BLaER1 treated with 17β-estradiol and CSF1 and Interleukin-3, amounts not matched to agents 10 nM and 100 nM (cell line): Measurements from ENCODE around the gene ANKH.

Experiments
- H3K27ac ChIP-seq, 11 experiments: shearing (Covaris generic); formaldehyde crosslinking; 2 replicates each; pipeline ENCODE4 v1.8.1; 2022
- H3K27me3 ChIP-seq, 11 experiments: shearing (Covaris generic); formaldehyde crosslinking; 2 replicates each; pipeline ENCODE4 v1.8.1; 2022
- H3K36me3 ChIP-seq, 11 experiments: shearing (Covaris generic); formaldehyde crosslinking; 2 replicates each; pipeline ENCODE4 v1.8.1; 2022
- H3K4me1 ChIP-seq, 10 experiments: shearing (Covaris generic); formaldehyde crosslinking; 2 replicates each; pipeline ENCODE4 v1.8.1; 2022
- H3K4me2 ChIP-seq, 11 experiments: shearing (Covaris generic); formaldehyde crosslinking; 2 replicates each; pipeline ENCODE4 v1.8.1; 2022
- H3K4me3 ChIP-seq, 10 experiments: shearing (Covaris generic); formaldehyde crosslinking; 2 replicates each; pipeline ENCODE4 v1.8.1; 2022
- H3K9ac ChIP-seq, 11 experiments: shearing (Covaris generic); formaldehyde crosslinking; 2 replicates each; pipeline ENCODE4 v1.8.1; 2022
- H3K9me3 ChIP-seq, 11 experiments: shearing (Covaris generic); formaldehyde crosslinking; replicated peaks in 1 of 11; 2 replicates each; pipeline ENCODE4 v1.8.1; 2022
- H4K20me1 ChIP-seq, 11 experiments: shearing (Covaris generic); formaldehyde crosslinking; 2 replicates each; pipeline ENCODE4 v1.8.1; 2022
- Cebpa-rat ChIP-seq, 11 experiments: shearing (Covaris generic); IDR thresholded peaks; 2 replicates each; pipeline ENCODE4 v1.8.1; 2022

The ANKH gene

DNA sequence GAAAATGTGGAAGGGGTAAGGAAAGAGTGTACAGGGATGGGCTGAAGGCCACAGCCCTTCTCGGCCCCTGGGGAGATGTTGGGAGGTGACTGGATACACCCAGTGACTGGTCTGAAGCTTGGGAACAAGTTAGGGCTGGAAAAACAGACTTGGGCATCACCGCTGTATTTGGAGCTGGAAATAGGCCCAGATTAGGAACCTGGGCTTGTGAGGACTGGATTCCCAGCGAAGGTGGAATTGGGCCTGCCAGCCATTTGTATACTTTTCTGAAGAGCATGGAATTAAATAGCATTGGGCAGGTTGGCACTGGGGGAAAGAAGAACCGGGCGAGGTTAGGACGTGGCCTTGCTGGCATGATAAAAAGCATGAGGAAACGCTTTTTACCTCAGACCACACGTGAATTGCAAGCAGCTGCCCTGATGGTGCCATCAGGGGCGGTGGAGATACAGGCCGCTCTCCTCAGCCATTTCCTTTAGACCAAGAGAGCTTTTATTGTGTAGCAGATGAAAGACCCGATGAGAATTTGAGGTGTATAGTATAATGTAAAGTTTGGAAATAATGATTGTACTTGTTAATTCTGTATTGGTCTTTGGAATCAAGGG, 169.2 kb downstream of the ANKH start:
- H3K27me3 ChIP-seq = no peaks in the 10 kb centered on the region
- 0 out of 22 replicates have a peak overlapping the region, but pooled peaks of 1 of the 11 experiments have one; percentile 11 for H3K27ac ChIP-seq
- H3K4me2 ChIP-seq = no peak overlapping the region
- no peaks in the 10 kb centered on the region for H3K9me3 ChIP-seq
- H4K20me1 ChIP-seq = peaks cover 0 to 44% (median 16%) of the 10 kb centered on the region in 11 experiments; a peak in 11 of 22 replicates
- H3K9ac ChIP-seq = no peak overlapping the region
- H3K36me3 ChIP-seq = peaks cover 40 to 92% (median 82%) of the 10 kb centered on the region in 11 experiments
- no peak overlapping the region for H3K4me3 ChIP-seq
- peaks cover 28 to 52% (median 31%) of the 10 kb centered on the region in 10 experiments for H3K4me1 ChIP-seq
- TF ChIP-seq Cebpa-rat (IDR thresholded peaks at IDR 0.05) = no peak

DNA sequence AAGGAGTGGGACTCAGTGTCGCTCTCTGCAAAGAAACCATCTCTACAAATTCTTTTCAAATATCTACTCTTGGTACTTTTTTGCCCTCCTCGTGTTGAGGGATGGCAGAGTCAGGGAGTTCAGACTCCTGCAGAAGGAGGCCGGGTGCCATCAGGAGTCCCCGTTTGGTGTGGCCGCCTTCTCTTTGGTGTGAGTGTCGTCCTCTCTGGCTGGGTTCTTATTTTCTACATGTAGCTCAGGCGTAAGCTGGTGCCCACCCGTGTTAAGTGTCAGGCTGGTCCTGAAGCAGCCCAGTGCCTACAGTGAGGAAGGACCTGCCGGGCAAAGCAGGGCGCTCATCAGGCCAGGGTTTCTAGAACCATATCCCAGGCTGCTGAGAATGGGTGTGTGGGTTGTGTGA, 170.0 kb downstream of the ANKH start:
- no peaks in the 10 kb centered on the region for H3K9me3 ChIP-seq
- no peak overlapping the region; a peak in 1 of 22 replicates for H3K27ac ChIP-seq
- H3K36me3 ChIP-seq = peaks cover 48 to 93% (median 82%) of the 10 kb centered on the region in 11 experiments
- H3K4me1 ChIP-seq = peaks cover 21 to 44% (median 24%) of the 10 kb centered on the region in 10 experiments
- H3K27me3 ChIP-seq = no peaks in the 10 kb centered on the region
- H3K4me2 ChIP-seq = peak overlapping the region in 7 of 11 experiments; percentile 17 to 68 (median 47); a peak in 12 of 22 replicates
- H3K4me3 ChIP-seq = no peak overlapping the region
- no peak overlapping the region for H3K9ac ChIP-seq
- no peak for TF ChIP-seq Cebpa-rat (IDR thresholded peaks at IDR 0.05)
- peaks cover 0 to 41% (median 16%) of the 10 kb centered on the region in 11 experiments; a peak in 11 of 22 replicates for H4K20me1 ChIP-seq

DNA sequence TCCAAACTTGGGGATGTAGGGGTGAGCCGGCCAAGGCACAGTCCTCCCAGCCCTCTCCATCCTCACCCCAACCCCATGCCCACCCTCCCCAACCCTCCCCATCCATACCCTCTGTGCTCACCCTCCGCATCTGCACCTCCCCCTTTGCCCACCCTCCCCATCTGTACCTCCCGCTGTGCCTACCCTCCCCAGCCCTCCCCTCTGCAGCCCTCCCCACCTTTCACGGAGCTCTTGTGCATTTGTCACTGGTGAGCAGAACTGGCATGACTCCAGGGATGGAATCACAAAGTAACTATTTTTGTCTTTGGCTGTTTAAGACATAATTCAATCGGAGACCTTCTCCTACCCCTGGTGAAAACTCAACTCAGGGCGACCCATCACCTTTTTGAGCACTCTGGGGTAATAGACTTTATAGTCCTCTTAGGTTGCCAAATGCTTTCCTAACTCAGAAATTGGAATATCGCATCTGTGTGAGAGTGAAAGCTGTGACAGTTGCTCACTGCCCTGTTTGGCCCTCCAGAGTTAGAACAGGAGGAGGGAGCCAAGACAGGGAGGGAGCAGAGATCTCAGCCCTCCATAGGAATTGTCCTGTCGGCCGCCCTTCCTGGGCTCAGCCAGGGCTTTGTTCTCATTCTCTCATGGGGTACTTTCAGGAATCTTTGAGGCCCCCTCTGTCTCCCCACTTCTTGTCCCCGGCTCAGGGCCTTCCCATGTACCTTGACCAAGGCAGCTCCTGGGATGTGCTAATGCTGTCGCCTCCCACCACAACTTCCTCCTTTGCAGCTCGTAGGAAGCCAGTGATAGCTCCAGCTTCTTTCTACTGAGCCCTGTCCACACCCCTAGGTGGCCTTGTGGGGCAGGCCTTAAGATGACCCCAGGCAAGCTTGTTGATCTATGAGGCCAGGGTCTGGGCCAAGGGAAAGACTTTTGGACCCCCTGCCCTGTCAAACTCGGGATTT, 170.8 kb downstream of the ANKH start:
- no peak for TF ChIP-seq Cebpa-rat (IDR thresholded peaks at IDR 0.05)
- Histone ChIP-seq H3K4me3 (no peak overlapping the region), H3K4me1 (peaks cover 13 to 42% (median 16%) of the 10 kb centered on the region in 10 experiments), H3K9ac (no peak overlapping the region), H3K27me3 (no peaks in the 10 kb centered on the region), H3K36me3 (peaks cover 54 to 96% (median 89%) of the 10 kb centered on the region in 11 experiments), H3K27ac (peak overlapping the region in 2 of 11 experiments; percentile 5 to 6; a peak in 2 of 22 replicates), H4K20me1 (peaks cover 0 to 49% (median 19%) of the 10 kb centered on the region in 11 experiments; a peak in 11 of 22 replicates), H3K9me3 (no peaks in the 10 kb centered on the region), H3K4me2 (peak overlapping the region in 9 of 11 experiments; percentile 17 to 68 (median 38); a peak in 14 of 22 replicates)

DNA sequence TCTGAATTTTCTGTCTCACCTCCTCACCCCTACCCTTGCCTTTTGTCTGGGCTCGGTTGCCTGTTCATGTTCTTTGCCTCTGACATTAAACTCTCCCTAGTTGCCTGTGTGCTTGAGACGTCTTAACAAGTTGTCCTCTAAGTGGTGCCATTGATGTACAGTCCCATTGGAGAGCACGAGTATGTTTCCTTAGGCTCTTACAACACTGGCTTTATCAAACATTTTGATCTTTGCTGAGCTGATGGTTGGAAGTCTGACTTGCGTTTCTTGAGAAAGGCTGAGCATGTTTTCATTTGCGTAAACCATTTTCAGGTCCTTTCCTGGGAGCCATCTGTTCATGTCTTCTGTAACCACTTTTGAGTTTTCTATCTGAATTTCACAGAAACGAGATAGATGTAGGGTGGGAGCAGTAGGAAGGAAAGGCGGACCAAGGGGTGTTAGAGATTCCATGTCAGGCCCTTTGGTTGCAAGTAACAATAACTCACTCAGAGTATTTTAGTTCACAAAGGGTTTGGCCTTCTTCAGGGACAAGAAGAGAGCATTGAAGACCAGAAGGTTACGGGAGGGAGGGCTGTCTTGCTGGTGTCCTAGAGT, 171.7 kb downstream of the ANKH start:
- TF ChIP-seq Cebpa-rat (IDR thresholded peaks at IDR 0.05) = no peak
- H3K36me3 ChIP-seq = peaks cover 55 to 96% (median 89%) of the 10 kb centered on the region in 11 experiments

DNA sequence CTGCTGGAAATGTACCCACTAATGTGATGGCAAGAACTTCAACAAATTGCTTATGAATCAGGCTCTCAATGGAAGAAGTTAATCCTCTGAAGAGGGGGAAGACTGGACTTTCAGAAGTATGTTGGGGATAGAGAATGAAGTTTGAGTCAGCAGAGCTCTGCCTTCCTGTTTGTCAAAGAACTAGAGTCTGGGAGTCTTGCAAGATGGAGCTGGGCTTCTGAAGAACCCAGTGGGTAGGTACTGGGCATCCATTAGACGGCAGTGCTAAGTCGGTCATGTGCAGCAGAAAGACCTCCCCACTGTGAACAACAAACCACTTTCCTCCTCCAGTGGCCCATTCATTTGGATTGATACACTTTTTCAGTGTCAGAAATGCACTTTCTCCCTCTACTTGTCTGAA, 172.4 kb downstream of the ANKH start:
- H3K36me3 ChIP-seq = peaks cover 63 to 97% (median 91%) of the 10 kb centered on the region in 11 experiments
- no peak overlapping the region for H3K9ac ChIP-seq
- H3K9me3 ChIP-seq = no peaks in the 10 kb centered on the region
- no peaks in the 10 kb centered on the region for H3K27me3 ChIP-seq
- no peak for TF ChIP-seq Cebpa-rat (IDR thresholded peaks at IDR 0.05)
- no peak overlapping the region for H3K4me2 ChIP-seq
- peaks cover 6 to 32% (median 10%) of the 10 kb centered on the region in 10 experiments; a peak in 17 of 20 replicates for H3K4me1 ChIP-seq
- no peak overlapping the region for H3K4me3 ChIP-seq
- H4K20me1 ChIP-seq = peaks cover 0 to 59% (median 18%) of the 10 kb centered on the region in 11 experiments; a peak in 12 of 22 replicates
- no peak overlapping the region for H3K27ac ChIP-seq

More for the DNA sequence above, 171.7 kb downstream of the ANKH start:
- Histone ChIP-seq H3K27me3 (no peaks in the 10 kb centered on the region), H3K4me3 (no peak overlapping the region), H3K9me3 (no peaks in the 10 kb centered on the region), H3K4me1 (peaks cover 6 to 37% (median 10%) of the 10 kb centered on the region in 10 experiments; a peak in 17 of 20 replicates), H4K20me1 (peaks cover 0 to 58% (median 19%) of the 10 kb centered on the region in 11 experiments; a peak in 12 of 22 replicates), H3K9ac (no peak overlapping the region), H3K27ac (no peak overlapping the region), H3K4me2 (no peak overlapping the region)

DNA sequence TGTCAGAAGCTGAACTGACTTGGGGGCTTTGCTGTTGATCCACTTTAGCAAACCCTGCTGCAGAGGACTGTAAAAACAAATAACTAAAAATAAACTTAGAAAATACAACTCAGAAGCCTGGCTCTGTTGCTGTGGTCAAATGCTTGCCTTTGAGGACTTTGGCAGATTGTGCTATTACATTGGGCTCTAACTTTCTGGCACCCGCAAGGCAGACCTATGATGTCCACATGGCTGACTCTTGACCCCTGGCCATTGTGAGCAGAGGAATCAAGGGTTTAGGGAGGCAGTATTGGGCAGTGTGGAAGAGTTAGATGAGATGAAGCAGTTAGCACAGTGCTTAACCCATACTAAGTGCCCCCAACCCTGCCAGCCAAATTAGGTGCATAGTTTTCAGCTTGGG, 173.1 kb downstream of the ANKH start:
- no peak overlapping the region for H3K9ac ChIP-seq
- no peak for TF ChIP-seq Cebpa-rat (IDR thresholded peaks at IDR 0.05)
- no peak overlapping the region for H3K4me3 ChIP-seq
- peaks cover 6 to 26% (median 10%) of the 10 kb centered on the region in 10 experiments; a peak in 17 of 20 replicates for H3K4me1 ChIP-seq
- no peaks in the 10 kb centered on the region for H3K9me3 ChIP-seq
- H3K27me3 ChIP-seq = no peaks in the 10 kb centered on the region
- peaks cover 69 to 97% (median 92%) of the 10 kb centered on the region in 11 experiments for H3K36me3 ChIP-seq
- no peak overlapping the region for H3K4me2 ChIP-seq
- H4K20me1 ChIP-seq = peaks cover 0 to 59% (median 16%) of the 10 kb centered on the region in 11 experiments; a peak in 12 of 22 replicates
- H3K27ac ChIP-seq = no peak overlapping the region

DNA sequence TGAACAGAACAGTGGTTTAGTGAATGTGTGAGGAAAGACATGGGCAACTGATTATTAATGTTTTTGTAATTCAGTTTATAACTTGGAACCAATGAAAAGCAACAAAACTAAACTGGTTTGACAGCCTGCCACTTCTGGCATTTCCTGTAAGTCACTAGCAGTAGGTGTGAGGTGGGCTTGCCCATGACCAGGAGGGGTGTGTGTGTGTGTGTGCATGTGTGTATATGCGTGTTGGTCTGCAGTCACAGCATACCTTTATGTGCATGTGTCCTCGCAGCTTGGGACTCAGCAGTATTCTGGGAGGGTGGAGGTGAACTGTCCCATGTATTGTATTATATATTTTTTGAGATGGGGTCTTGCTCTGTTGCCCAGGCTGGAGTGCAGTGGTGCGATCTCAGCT, 174.7 kb downstream of the ANKH start:
- Histone ChIP-seq H3K4me1 (peaks cover 6 to 23% (median 10%) of the 10 kb centered on the region in 10 experiments; a peak in 17 of 20 replicates), H4K20me1 (peaks cover 0 to 52% (median 12%) of the 10 kb centered on the region in 11 experiments; a peak in 12 of 22 replicates), H3K36me3 (peaks cover 82 to 97% (median 93%) of the 10 kb centered on the region in 11 experiments), H3K27ac (no peak overlapping the region), H3K9me3 (no peaks in the 10 kb centered on the region), H3K27me3 (no peaks in the 10 kb centered on the region), H3K4me3 (no peak overlapping the region), H3K4me2 (no peak overlapping the region), H3K9ac (no peak overlapping the region)
- TF ChIP-seq Cebpa-rat (IDR thresholded peaks at IDR 0.05) = no peak

DNA sequence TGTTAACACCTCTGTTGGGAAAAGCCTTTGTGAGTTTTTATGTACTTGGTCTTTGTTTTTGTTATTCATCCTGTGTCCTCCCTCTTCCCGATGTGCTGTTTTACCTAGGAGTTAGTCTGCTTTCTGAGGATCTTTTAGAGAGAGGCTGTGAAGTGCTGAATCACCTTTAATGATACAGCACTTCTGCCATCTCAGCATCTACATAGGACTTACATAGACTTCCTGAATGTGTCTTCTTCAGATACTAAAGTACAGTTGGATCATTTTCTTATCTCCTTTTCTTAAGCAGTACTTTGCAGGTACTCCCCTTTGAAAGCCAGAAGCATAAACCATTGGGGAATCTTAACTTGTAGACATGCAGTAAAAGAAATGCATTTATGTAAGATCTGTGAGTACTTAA, 175.5 kb downstream of the ANKH start:
- no peaks in the 10 kb centered on the region for H3K27me3 ChIP-seq
- H3K9me3 ChIP-seq = no peaks in the 10 kb centered on the region
- H3K4me1 ChIP-seq = peaks cover 4 to 15% (median 5%) of the 10 kb centered on the region in 10 experiments; a peak in 17 of 20 replicates
- peaks cover 0 to 44% (median 8%) of the 10 kb centered on the region in 11 experiments; a peak in 12 of 22 replicates for H4K20me1 ChIP-seq
- H3K27ac ChIP-seq = no peak overlapping the region; a peak in 1 of 22 replicates
- H3K4me2 ChIP-seq = no peak overlapping the region
- H3K4me3 ChIP-seq = no peak overlapping the region
- H3K36me3 ChIP-seq = peaks cover 84 to 97% (median 93%) of the 10 kb centered on the region in 11 experiments
- TF ChIP-seq Cebpa-rat (IDR thresholded peaks at IDR 0.05) = no peak
- no peak overlapping the region for H3K9ac ChIP-seq
